ENCODE results near the gene CENPU.
"Not testable (repeated sequence)": the region's sequence is repeated elsewhere in the genome, so short reads cannot be mapped to it uniquely, and the experiment has no call there.

CENPU gene

DNA sequence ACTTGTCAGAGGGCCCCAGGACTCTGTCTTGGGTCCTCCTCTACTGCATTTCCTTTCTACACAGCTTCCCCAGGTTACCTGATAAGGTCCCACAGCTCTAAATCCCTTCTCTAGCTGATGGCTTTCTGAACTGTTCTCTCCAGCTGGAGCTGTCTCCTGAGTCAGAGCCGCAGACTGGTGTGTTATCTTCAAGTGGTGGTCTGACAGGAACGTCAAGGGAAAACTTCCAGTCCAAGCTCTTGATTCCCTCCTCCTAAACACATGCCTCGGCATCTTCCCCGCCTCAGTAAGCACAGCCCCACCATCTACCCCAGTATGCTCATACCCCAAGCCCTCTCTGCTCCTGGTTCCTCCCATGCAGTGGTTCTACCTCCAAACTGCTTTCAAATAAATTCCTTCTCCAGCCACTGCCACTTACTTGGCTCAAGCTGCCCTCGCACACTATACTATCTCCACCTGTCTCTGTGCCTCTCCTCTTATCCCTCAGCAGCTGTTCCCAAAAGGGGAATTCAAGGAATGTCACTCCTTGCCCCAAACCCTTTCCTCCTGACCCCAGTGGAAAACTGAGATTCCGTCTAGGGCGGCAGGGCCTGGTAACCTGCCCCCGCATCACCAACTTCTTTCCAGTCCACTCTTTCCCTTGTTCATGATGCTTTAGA lies 17.2 kb upstream of the CENPU start:
- DNase-seq = no peak

DNA sequence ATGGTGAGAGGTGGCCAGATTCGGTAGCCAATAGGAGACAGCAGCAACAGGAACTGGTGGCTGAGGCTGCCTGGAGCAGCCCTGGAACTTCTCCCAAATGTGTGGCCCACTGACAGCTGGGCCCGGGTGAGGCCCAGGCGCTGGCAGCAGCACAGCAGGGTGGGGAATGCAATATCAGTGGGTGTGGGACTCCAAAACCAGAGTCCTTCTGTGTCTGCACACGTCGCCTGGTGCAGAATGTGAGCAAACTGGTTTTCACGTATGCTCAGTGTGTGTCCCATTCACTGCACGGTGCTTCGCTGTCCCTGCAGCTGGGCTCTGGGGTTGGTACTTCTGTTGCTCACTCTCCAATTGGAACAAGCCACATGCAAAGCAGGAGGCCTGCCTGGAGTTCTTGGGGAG lies 14.4 kb upstream of the CENPU start:
- no peak for DNase-seq

DNA sequence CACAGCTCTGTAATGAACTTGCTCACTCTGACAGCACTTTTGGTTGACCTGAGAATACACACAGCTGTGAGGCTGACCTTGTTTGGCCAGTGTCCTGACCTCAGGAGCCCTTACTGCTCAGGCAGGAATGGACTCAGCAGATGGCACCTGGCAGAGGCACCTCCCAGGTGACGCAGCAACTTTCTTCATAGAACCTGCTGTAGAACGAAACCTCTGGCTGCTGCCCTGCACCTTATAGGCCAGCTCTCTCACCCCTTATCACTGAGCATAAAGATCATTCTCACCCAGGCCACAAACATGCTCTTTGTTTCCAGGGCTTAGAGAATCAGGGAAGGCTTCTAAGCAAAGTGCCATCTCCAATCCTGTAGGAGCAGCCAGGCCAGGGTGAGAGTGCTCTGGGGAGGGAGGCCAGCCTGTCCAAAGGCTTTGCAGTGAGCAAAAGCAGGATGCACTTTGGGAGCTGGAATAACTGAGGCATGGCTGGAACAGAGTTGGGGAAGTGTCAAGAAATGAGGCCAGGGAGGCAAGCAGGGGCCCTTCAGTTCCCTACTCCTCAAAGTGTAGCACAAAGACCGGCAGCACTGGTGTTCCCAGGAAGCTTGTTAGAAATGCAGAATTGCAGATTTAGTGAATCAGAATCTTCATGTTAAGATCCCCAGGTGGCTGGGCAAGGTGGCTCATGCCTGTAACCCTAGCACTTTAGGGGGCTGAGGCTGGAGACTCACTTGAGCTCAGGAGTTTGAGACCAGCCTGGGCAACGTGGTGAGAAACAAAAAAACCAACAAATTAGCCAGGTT lies 13.3 kb upstream of the CENPU start:
- DNase-seq = no peak

DNA sequence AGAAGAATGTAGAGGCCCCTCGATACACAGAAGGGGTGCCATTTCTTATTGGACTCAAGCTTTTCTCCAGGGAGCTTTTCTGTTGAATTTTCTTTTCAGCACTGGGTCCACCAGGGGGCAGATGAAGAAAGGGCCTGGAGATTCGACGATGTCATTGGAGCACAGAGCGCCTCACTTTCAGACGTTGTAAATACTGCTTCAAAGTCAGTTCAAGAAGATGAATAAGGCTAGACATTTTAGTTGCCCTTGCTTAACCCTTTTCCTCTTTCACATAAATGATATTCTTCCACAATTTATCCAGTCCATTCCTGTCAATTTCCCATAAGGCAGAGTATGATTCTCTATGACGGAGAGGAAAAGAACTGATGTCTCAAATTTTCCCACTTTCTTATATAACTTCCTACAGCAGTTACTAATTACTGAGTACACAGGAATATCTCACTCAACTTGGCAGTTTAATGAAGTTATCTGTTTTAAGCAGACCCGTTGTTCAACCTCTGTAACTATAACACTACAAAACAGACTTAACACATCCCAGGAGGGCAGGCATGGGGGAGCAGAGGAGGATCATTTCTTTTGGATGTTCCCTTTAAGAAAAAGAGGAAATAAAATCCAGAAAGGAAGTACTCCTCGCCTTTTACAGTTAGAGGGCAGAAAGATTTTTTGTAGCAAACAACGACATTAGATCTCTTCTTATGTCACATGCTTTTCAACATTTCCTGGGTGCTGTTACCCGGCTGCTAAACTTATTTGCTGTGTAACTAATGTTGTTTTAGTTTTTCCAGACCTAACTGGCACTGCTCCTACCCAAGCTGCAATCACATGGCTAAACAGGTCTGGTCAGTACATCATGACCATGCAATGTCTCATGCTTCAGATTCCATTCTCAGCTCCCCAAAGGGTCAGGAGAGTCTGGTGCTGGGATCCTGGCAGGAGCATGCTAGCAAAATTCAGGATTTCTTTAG lies 12.2 kb upstream of the CENPU start:
- peak; percentile 49 for DNase-seq

DNA sequence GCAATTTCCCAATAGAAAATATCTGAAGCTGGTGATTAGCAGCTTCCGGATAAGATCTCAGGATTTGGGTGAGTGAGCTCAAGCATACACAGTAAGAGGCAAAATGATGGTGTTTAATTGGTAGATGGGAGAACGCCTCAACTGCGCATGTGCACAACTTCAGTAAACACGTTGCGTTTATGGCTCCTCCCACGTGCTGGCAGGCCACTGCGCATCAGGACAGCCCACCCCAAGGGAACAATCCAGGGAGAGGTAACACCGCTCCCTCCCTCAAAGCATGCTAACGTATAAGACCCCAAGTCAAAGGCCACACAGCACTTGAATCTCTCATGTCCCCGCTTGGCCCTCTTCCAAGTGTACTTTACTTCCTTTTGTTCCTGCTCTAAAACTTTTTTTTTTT lies 10.3 kb upstream of the CENPU start:
- no peak for DNase-seq

DNA sequence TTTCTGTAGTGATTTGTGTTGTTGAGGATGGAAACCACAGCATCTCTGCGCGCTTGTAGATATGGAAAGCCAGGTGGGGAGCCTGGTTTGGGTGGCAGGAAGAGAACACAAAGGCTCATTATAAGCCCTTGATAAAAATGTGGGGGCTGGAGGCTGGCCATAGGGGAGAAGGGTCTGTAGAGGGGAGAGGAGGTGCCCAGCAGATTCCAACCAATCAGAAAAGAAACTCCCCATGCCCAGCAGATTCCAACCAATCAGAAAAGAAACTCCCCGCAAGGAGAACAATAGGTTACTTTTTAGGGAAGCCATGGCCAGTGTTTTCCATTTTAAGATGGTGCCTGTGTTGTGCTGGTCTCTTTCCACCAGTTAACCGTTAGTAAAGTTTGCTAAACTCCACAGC lies 9.8 kb upstream of the CENPU start:
- DNase-seq = no peak

DNA sequence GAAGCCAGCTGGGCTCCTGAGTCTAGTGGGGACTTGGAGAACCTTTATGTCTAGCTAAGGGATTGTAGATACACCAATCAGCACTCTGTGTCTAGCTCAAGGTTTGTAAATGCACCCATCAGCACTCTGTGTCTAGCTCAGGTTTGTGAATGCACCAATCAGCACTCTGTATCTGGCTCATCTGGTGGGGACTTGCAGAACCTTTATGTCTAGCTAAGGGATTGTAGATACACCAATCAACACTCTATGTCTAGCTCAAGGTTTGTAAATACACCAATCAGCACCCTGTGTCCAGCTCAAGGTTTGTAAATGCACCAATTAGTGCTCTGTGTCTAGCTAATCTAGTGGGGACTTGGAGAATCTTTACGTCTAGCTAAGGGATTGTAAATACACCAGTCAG lies 7.8 kb upstream of the CENPU start:
- DNase-seq = not testable (repeated sequence)

DNA sequence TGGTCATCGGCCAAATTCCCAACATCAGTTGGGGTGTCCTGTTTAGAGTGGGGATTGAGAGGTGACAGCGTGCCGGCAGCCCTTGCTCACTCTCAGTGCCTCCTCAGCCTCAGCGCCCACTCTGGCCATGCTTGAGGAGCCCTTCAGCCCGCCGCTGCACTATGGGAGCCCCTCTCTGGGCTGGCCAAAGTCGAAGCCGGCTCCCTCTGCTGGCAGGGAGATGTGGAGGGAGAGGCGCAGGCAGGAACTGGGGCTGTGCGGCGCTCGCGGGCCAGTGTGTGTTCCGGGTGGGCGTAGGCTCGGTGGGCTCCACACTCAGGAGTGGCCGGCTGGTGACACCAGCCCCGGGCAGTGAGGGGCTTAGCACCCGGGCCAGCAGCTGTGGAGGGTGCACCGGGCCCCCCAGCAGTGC lies 7.1 kb upstream of the CENPU start:
- DNase-seq = no peak

DNA sequence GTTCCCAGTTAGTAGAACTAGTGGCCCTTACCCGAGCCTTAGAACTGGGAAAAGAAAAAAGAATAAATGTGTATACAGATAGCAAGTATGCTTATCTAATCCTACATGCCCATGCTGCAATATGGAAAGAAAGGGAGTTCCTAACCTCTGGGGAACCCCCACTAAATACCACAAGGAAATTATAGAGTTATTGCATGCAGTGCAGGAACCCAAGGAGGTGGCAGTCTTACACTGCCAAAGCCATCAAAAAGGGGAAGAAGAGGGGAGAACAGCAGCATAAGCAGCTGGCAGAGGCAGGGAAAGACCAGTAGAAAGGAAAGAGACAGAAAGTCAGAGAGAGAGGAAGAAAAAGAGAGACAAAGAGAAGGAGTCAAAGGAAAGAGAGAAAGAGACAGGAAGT lies 5.7 kb upstream of the CENPU start:
- not testable (repeated sequence) for DNase-seq

DNA sequence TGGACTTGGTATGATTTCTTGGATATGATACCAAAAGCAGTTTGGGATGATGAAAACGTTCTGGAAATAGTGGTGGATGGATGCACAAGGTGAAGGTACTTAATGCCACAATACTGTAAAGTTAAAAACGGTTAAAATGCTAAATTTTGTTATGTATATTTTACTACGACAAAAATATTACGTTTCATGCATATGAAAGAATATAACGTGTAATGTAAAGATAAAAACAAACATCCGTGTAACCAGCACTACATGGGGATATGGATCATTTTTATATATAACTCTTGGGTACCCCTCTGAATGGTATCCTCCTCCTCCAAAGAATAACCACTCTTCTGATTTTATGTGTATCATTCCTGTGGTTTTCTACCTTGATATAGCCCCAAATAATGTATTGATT lies 862 bp upstream of the CENPU start:
- DNase-seq = no peak

DNA sequence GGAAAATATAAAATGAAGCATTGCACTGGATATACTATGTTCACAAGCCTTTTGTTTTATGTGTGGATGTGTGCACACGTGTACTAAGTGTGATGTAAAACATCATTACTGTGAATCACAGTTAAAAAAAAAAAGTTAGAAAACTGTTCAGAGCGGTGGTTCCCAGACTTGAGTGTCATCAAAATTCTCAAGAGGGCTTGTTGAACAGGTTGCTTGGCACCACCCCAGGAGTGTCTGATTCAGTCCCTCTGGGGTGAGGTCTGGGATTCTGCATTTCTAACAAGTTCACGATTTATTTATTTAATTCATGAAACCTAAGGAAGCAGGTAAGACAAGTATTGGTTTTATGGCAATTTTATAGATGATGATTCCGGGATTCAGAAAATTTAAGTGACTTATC lies 1.8 kb downstream of the CENPU start:
- no peak for DNase-seq

DNA sequence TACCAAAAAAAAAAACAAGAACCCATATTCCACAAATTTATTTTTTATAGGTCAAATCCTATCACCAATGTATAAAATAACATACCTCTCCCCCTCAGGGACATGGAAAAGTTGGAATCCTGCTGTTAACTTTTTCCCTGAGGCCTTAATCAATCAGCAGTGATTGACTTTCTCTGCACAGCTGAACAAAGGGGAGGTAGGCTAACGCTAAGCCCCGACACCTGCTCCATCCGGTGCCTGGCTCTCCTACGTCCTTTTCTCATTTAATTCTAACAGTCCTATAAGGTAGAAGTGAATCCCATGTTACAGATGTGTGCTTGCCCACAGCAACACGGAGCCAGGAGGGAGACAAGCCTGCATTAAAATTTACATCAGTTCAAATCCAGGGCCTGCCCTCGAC lies 2.8 kb downstream of the CENPU start:
- no peak for DNase-seq

DNA sequence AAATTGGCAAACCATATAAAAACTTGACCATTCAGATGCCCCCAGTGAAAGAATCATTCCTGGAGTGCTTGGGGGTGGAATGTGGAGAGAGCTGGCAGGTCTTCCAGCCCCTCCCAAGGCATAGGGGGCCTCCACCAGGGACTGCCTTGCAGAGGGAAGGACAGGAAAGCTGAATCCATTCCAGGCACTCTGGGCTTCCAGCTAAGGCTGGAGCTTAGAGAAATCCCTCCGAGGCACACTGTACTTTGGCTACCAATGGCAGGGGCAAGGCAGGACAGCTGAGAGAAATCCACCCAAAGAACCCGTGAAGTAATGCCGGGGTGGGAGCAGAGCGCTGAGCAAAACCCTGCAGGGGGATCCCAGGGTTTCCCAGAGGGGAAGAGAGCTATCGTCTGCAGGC lies 4.0 kb downstream of the CENPU start:
- no peak for DNase-seq

DNA sequence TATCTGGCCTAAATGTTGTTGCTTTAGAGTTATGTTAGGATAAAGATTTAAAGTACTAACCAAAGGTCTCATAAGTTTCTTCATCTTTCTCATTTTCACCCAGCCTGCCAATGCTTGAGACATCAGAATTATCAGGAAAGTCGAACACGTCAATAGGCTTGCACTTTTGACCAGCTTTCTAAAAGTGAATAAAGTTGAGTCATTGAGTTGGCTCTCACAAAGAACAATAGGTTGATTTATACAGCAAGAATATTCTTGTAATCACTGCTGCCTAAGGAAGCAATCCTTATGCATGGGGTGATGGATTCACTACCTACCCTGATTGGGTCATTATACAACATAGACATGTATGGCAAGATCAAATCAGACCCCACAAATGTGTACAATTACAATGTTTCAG lies 5.0 kb downstream of the CENPU start:
- no peak for DNase-seq

DNA sequence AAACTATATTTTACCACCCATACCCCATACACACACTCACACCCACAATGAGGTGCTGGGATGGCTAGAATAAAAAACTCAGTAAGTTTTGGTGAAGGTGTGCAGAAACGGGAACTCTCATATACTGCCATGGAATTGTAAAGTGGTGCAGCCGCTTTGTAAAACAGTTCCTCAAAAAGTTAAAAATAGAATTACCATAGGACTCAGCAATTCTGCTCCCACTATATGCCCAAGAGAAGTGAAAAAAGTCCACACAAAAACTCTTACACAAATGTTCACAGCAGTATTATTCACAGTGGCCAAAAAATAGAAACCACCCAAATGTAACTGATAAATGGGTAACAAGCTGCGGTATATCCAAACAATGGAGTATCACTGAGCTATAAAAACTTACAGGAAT lies 6.5 kb downstream of the CENPU start:
- no peak for DNase-seq

DNA sequence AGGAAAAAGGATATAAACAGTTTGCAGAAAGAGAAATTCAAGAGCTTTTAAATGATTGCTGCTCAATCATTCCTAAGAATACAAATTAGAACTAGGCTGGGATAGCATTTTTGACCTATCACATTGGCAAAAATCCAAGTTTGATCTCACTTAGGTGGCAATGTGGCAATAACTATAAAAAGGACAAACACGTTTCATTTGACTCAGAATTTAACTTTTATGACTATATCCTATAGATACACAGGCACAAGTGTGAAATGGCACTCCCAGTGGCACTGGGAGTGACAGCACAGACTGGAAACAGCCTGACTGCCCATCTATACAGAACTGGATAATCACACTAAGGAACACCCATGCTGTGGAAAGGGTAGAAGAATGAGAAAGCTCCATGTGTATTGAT lies 11.1 kb downstream of the CENPU start:
- DNase-seq = no peak

DNA sequence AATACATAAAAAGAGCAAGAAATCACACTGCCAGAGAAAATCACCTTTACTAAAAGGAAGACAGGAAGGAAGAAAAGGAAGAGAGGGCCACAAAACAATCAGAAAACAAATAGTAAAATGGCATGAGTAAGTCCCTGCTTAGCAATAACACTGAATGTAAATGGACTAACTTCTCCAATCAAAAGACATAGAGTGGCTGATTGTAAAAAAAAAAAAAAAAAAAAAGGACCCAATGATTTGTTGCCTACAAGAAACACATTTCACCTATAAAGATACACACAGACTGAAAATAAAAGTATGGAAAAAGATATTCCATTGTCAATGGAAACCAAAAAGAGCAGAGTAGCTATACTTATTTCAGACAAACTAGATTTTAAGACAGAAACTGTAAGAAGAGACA lies 12.6 kb downstream of the CENPU start:
- DNase-seq = no peak

DNA sequence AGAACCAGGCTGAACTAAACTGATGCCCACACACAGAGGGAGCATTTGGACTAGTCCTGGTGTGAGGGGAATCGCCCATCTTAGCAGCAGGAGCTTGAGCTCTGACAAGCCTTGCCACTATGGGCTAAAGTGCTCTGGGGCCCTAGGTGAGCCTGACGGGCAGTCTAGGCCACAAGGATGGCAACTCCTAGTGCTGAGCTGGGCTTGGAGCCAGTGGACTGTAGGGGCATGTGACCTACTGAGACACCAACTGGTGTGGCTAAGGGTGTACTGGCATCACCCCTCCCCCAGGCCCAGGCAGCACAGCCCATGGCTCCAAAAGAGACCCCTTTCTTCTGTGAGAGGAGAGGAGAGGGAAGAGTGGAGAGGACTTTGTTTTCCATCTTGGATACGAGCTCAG lies 14.5 kb downstream of the CENPU start:
- DNase-seq = no peak

DNA sequence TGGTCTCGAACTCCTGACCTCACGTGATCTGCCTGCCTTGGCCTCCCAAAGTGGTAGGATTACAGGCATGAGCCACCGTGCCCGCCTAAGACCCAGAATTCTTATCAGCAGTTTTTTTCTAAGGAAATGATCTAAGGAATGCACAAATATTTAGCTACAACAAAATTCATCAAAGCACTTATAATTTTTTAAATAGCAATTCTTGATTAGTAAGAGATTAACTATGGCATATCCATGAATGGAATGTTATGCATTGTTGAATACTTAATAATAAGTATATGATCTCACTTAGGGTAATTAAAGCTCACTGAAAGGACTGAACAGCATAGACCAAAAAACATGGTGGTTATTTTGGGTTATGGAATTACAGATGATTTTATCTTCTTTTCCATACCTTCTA lies 18.4 kb downstream of the CENPU start:
- no peak for DNase-seq

DNA sequence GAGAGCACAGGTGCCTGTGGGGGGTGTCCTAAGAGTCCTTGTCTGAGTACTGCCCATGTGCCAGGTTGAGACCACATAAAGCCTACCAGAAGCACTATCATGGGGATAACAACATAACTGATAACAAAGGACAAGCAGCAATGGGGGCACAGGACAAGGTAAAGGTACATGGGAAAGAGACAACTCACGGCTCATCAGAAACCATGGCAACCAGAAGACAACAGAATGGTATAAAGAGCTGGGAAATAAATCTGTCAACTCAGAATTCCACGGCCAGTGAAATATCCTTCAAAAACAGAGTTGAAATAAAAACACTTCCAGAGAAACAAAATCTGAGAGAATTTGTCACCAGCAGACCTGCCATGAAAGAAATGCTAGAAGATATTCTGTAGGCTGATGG lies 20.0 kb downstream of the CENPU start:
- no peak for DNase-seq

DNA sequence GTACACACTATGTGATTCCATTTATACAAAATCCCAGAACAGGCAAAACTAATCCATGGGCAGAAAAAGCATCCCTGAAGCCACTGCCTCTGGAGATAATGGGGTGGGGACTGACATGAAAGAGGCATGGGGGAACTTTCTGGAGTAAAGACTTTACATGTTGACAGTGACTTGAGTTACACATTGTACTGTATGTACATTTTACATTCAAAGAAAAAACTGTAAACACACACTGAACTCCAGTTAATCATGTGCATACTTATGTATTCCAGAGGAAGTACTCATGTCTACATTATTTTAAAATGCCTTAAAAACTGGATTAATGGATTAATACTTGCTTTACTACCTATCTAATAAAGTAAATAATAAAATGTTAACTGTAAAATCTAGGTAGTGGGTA lies 21.6 kb downstream of the CENPU start:
- DNase-seq = no peak

DNA sequence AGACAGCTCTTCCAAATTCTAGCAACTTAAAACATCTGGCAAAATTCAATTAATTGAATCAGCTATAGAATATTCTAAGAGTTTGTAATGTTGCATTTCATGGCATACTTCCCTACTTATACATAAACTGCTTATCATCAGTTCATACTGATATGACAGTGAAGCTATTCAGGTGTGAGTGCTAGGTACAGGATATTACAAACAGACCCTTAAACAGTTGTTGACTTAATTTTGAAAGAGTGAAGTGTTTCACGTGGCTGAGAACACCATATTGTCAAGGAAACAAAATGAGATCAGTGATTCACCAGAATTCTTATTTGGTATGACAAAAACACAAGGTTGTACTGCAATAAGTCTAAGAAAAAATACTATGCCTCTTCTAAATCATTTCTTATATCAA lies 27.4 kb downstream of the CENPU start:
- no peak for DNase-seq

DNA sequence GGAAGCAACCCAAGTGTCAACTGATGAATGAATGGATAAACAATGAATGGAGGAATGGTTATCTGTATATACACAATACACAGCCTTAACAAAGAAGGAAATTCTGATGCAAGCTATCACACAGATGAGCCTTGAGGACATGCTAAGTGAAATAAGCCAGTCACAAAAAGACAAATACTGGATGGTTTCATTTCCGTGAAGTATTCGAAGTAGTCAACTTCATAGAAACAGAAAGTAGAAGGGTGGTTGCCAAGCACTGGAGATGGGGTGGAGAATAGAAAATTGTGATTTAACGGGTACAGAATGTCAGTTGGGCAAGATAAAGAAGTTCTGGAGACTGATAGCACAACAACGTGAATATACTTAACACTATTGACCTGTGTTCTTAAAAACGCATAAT lies 28.2 kb downstream of the CENPU start:
- no peak for DNase-seq

DNA sequence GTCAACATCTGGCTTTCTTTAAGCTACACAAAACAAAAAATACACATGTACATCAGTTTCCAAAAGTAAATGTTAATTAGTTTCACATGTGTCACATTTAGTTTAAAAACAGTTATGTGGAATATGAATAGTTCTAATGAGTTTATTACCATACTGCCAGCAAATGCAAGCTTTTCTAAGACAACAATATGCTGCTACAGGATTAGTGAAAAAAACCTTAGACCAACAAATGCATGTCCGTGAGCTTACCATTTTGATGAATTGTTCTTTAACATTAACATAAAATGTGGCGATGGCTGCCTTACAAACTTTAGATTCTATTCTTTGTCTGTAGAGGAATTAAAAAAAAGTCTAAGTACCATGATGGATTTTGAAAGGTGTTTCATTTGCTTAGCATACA lies 31.8 kb downstream of the CENPU start:
- no peak for DNase-seq
